ENCODE measurements around the gene GRIK3. TPM values are rescaled to one million over a fixed set of nuclear protein-coding genes. Genes with fewer than 3 reads are reported as not detected.

Gene GRIK3
- total and polyA plus RNA-seq, 2 of the 8 experiments (the other 6 are each of a cell fraction or from before 2014, with no cell fraction given) = 2.1 to 3.4 TPM

DNA sequence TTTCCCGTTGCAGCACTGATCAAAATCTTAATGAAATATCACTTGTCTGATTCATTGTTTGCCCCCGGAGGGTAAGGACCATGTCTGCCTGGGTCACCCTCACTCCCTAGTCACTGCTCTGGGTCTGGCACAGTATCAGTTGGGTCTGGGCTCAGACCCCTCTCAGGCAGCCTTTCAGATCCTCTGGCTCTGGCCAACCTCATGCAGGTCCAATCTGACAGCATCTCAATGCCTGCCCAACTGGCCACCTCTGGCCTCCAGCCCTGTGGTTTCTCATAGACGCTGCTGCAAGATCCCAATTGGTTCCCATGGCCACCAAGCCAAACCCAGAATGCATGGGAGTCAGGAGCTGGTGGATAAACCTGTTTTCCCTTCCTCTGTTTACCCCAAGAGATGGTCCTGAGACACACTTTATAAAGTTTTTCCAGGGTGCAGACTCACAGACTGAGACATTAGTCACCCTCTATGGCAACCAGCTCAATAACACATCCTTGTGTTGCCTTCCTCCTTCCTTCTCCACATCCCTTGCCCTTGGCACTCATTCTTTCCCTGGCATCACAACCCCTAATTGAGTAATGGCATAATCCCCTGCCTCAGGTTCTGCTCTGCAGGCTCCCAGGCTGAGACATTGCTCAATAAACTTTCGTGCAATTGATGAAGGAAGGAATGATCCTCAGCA, 199.2 kb downstream of the GRIK3 start:
- WGBS, 2 experiments (ENCODE audit: extremely low coverage in 1 of 2, insufficient coverage in 1 of 2, insufficient read length in 1 of 2, insufficient replicate concordance in 2 of 2, low coverage in 1 of 2, low lambda C conversion rate in 2 of 2, missing lambda C conversion rate in 1 of 2) = 95% methylated on average over 4 of the region's 4 CpGs; no CpG with 5 or more reads in 1 of the 2 experiments
- TF ChIP-seq SAP30 (IDR thresholded peaks at IDR 0.05; ENCODE audit: insufficient read depth, insufficient replicate concordance, low read length) (no peak), EZH2 (IDR thresholded peaks at IDR 0.05; ENCODE audit: low read depth, low read length, severe bottlenecking) (no peak), RXRA (IDR thresholded peaks at IDR 0.05; ENCODE audit: insufficient read depth, low read depth, low read length) (no peak), SIRT6 (IDR thresholded peaks at IDR 0.05; ENCODE audit: low read length) (no peak), POLR2AphosphoS5 (IDR thresholded peaks at IDR 0.05; ENCODE audit: low read depth, low read length) (no peak), CTBP2 (IDR thresholded peaks at IDR 0.05; ENCODE audit: borderline replicate concordance, insufficient read depth, insufficient read length, low read length) (no peak), FOSL1 (IDR thresholded peaks at IDR 0.05; ENCODE audit: insufficient read depth, low read depth, low read length) (no peak), RFX5 (IDR thresholded peaks at IDR 0.05; ENCODE audit: borderline replicate concordance, low read depth, low read length) (no peak), BACH1 (IDR thresholded peaks at IDR 0.05; ENCODE audit: low read length) (no peak), CBX8 (IDR thresholded peaks at IDR 0.05; ENCODE audit: borderline replicate concordance, low read depth, low read length) (no peak), SIX5 (IDR thresholded peaks at IDR 0.05; ENCODE audit: low read depth, low read length) (no peak), POLR2A (IDR thresholded peaks at IDR 0.05; ENCODE audit: control extremely low read depth in 1 of 2, low read depth in 2 of 2, low read length in 2 of 2) (no peak), HDAC2 (IDR thresholded peaks at IDR 0.05; ENCODE audit: borderline replicate concordance in 1 of 2, low read depth in 2 of 2, low read length in 2 of 2) (no peak)

More for the DNA sequence above, 199.2 kb downstream of the GRIK3 start:
- H3K56ac ChIP-seq (replicated peaks; ENCODE audit: insufficient read length, low read depth, low read length) = no peak overlapping the region
- no peak overlapping the region for H3K18ac ChIP-seq (ENCODE audit: extremely low read depth, low read length)
- no peaks in the 10 kb centered on the region for H3K36me3 ChIP-seq (ENCODE audit: control insufficient read depth in 2 of 4, insufficient read depth in 4 of 4, low read length in 3 of 4)
- H3K27ac ChIP-seq (ENCODE audit: low read depth, low read length) = no peak overlapping the region
- H2AK5ac ChIP-seq (ENCODE audit: low read depth, low read length) = no peak overlapping the region
- no peak for FAIRE-seq
- ChIA-PET POLR2A (ENCODE audit: partially characterized antibody) (no interaction called here), CTCF (ENCODE audit: partially characterized antibody) (interaction anchor here (1.2 to 8.1 kb wide), 3 partner anchors 16 to 30 kb away, joined by 3 to 57 read pairs (median 4); no protein-coding TSS in a partner anchor)
- H3K79me1 ChIP-seq (ENCODE audit: low read depth, low read length) = no peaks in the 10 kb centered on the region
- H2BK15ac ChIP-seq (ENCODE audit: low read length) = no peak overlapping the region
- no peak for DNase-seq (ENCODE audit: low read depth in 1 of 2, low spot score in 2 of 2)
- no peak overlapping the region for H4K5ac ChIP-seq (ENCODE audit: insufficient read length, low read depth, low read length)
- no peak overlapping the region for H3K9ac ChIP-seq (replicated peaks in 1 of 4; ENCODE audit: extremely low read depth in 1 of 4, low read depth in 3 of 4, low read length in 3 of 4)
- H2BK20ac ChIP-seq (ENCODE audit: low read length) = no peak overlapping the region
- no peak overlapping the region for H3K23ac ChIP-seq (ENCODE audit: insufficient read length)
- H3K4me1 ChIP-seq (replicated peaks in 1 of 4; ENCODE audit: control insufficient read depth in 3 of 4, insufficient read depth in 4 of 4, low read length in 3 of 4) = peaks cover 0 to 4% (median 0%) of the 10 kb centered on the region in 4 experiments; a peak in 3 of 7 replicates
- H2BK120ac ChIP-seq (replicated peaks; ENCODE audit: low read depth, low read length) = no peak overlapping the region
- no peak overlapping the region for H3K14ac ChIP-seq (ENCODE audit: insufficient read length)
- H2BK5ac ChIP-seq (ENCODE audit: low read depth, low read length) = no peak overlapping the region
- no peaks in the 10 kb centered on the region for H3K79me2 ChIP-seq (ENCODE audit: control insufficient read depth in 1 of 2, insufficient read depth in 2 of 2, low read length in 2 of 2)
- H3K4ac ChIP-seq (replicated peaks; ENCODE audit: insufficient read length, low read depth, low read length) = no peak overlapping the region
- H2AFZ ChIP-seq (ENCODE audit: low read length) = no peak overlapping the region
- H3K4me2 ChIP-seq (ENCODE audit: insufficient read depth in 1 of 2, low read depth in 2 of 2, low read length in 2 of 2) = no peak overlapping the region
- H3K23me2 ChIP-seq (ENCODE audit: low read depth, low read length) = no peaks in the 10 kb centered on the region
- H3K4me3 ChIP-seq (ENCODE audit: extremely low read depth in 1 of 4, insufficient read depth in 2 of 4, low read depth in 3 of 4, low read length in 4 of 4) = no peak overlapping the region
- no peak overlapping the region for H4K8ac ChIP-seq (ENCODE audit: extremely low read depth, insufficient read depth, low read length)
- H3K27me3 ChIP-seq (replicated peaks in 1 of 4; ENCODE audit: control insufficient read depth in 3 of 4, extremely low read depth in 1 of 4, insufficient read depth in 3 of 4, low read length in 3 of 4) = no peaks in the 10 kb centered on the region
- no peaks in the 10 kb centered on the region for H3K9me3 ChIP-seq (ENCODE audit: insufficient read depth in 2 of 2, low read depth in 1 of 2, low read length in 1 of 2)
- no peak overlapping the region for H4K91ac ChIP-seq (replicated peaks; ENCODE audit: insufficient read length, low read length)
- H4K20me1 ChIP-seq (replicated peaks in 1 of 2; ENCODE audit: control insufficient read depth in 1 of 2, insufficient read depth in 2 of 2, low read length in 2 of 2) = no peaks in the 10 kb centered on the region
- H2BK12ac ChIP-seq (ENCODE audit: low read depth, low read length) = no peak overlapping the region
